Glomerular visceral epithelial cell (primary cell): ENCODE data around the gene RARRES2.

Source experiments
- DNase-seq: peaks from one replicate; pipeline ENCODE4 v3.0.0-alpha.2; 2016; ENCODE audit errors: extremely low spot score

Gene RARRES2

GRCh38 chr7:150337659-150338081, 3.8 kb downstream of the RARRES2 start:
- no peak for DNase-seq

DNA sequence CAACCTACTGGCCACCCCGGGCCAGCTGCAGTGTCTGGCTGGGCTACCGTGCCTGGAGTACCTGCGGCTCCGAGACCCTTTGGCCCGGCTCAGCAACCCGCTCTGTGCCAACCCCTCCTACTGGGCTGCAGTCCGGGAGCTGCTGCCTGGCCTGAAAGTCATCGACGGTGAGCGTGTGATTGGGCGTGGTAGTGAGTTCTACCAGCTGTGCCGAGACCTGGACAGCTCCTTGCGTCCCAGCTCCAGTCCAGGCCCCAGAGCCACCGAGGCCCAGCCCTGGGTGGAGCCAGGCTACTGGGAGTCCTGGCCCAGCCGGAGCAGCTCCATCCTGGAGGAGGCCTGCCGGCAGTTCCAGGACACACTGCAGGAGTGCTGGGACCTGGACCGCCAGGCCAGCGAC, 4.2 kb downstream of the RARRES2 start:
- no peak for DNase-seq

- DNase-seq, result no peak
Measured at GRCh38 chr7:150336746-150337145, 4.7 kb downstream of the RARRES2 start.

DNA sequence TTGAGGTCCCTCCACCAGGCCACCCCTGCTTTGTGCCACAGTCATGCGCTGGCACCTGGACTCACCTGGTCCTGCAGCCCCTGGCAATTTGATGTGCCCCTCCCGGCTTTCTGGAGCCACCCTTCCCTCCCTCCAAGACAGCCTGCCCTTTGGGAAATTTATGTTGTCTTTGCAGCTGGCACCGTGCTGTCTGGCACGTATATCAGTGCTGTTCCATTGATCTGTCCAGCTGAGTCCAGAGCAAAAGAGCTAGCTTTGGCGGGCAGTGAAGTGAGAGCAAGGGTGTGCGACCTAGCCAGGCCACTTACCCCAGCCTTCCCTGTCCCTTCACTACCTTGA, 5.7 kb downstream of the RARRES2 start:
- DNase-seq, result no peak

GRCh38 chr7:150335108-150335773, 6.2 kb downstream of the RARRES2 start:
- no peak for DNase-seq

DNA sequence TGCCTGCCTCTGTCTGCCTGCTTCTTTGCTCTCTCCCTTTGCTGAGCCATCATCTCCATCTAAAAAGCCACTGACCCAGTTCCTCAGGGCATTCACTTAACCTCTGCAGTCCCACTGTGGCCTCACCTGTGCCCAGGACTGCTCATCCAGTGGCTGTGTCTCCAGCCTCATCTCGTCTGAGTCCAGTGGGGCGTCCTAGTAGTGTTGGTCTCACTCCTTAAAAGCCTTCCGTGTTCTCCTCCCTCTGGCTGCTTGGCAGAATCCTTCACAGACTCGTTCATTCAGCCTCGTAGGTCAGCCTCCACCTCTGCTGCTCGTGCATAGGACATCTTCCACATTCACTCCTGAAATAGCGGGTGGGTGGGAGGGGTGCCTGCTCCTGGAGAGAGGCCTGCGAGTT, 7.3 kb downstream of the RARRES2 start:
- no peak for DNase-seq

DNA sequence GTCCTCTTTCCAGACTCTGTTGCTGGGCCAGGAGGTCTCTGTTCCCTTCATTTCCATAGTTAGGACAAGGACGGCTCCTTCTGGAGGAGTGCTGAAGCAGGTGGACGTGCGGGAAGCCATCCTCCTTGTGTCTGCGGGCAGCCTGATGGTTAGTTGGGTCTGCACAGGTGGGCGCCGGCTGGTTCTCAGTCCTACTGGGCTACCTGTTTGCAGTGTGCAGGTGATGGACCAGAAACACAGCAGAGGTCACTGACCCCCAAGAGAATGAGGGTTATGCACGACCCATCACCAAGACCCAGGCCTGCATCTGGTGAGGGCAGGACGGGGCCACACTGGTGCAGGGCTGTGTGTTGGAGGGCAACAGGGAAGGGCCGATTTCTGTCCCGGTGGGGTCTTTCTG, 7.8 kb downstream of the RARRES2 start:
- DNase-seq, result no peak

DNA sequence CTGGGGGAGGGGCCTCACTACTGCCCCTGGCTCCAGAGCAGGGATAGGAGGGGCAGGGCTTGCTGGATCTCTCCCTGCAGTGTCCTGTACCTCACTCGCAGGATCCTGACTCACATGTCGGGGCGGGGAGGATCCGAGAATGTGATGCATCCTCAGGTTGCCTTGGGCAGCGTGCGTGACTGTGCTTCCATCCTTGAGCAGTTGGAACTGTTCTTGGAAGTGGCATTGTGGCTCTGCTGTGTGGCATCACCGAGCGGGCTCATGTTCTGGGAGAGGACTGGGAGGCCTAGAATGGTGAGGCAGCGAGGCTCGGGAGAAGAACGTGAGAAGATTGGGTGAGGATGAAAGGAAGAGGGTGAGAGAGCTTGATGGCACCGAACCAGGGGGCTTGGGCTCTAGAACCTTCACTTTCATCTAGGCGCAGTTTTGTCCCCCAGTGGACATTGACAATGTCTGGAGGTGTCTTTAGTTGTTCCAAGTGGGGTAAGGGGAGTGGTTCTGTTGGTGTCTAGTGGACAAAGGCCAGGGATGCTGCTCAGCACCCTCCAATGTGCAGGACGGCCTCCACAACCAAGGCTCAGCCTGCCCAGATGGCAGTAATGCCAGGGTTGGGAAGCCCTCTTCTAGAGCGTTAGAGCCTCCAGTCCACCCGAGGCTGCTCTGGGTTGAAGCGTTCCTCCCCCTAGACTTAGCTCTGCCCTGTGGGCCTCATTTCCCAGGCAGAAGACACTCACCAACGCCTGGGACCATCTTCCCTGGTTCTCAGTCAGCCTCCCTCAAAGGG, 8.4 kb downstream of the RARRES2 start:
- no peak for DNase-seq

DNA sequence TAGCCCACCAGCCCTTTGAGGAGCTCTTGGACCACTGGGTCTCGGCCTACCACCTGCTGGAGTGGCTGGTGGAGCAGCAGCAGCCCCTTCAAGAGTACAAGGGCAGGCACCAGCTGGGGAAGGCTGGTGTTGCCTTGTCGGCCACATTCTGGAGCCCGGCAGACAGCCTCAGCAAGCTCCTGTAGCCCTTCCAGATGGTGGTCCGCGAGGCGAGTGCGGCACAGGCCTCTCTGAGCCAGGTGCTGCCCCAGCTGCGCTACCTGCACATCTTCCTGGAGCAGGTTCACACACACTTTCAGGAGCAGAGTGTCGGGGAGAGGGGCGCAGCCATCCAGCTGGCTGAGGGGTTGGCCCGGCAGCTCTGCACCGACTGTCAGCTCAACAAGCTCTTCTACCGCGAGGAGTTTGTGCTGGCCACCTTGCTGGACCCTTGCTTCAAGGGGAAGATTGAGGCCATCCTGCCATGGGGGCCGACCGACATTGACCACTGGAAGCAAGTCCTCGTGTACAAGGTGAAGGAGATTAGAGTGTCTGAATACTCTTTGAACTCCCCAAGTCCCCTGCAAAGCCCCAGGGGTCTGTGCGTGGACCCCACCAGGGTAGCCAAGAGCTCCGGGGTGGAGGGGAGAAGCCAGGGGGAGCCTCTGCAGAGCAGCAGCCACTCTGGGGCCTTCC, 11.1 kb downstream of the RARRES2 start:
- DNase-seq, result no peak

DNA sequence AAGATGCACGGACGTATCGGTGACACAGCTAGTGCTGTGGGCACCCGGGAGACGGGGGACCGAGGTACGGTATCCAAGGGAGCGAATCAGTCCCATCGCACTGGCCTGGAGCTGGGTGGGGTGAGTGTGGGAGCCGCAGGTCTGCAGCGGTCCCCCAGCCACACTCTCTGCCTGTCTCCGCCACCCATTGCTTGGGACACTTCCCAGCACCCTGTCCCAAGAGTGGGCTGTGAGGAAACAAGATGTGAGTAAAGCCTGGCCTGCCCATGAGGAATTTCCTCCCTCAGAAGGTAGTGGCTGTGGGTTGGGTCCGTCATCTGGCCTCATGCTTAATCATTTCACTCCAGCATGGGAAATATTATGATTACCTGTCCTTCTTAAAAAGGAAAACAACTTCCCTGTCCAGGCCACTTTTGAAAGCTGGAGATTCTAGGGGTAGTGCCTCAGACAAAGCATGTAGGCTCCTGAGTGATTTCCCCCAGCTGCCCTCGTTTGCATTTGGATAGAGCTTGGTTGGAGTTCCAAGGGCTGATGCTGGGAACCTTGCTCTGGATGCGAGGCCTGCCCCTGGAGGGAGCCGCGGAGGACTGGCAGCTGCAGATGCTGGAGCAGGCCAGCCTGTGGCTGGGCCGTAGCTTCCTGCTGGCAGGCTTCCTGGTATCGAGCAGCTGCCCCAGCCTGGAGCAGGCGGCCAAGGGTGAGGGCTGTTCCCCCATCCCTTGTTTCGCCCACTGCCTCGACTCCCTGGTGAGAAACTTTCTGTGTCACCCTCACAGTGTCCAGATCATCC, 11.9 kb downstream of the RARRES2 start:
- DNase-seq, result no peak

DNA sequence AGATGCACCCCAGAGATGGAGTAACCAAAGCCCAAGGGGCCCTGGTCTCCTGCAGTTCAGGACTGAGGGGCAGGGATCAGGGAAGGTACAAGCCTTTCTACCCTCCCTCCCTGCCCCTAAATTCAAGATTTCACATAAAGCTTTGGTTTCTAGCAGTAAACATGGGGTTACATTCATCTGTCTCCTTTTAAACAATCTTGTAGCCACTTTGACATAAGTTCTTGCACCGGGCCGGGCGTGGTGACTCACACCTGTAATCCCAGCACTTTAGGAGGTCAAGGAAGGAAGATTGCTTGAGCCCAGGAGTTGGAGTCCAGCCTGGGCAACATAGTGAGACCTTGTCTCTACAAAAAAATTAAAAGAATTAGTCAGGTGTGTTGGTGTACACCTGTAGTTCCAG, 14.1 kb downstream of the RARRES2 start:
- DNase-seq, result no peak

DNA sequence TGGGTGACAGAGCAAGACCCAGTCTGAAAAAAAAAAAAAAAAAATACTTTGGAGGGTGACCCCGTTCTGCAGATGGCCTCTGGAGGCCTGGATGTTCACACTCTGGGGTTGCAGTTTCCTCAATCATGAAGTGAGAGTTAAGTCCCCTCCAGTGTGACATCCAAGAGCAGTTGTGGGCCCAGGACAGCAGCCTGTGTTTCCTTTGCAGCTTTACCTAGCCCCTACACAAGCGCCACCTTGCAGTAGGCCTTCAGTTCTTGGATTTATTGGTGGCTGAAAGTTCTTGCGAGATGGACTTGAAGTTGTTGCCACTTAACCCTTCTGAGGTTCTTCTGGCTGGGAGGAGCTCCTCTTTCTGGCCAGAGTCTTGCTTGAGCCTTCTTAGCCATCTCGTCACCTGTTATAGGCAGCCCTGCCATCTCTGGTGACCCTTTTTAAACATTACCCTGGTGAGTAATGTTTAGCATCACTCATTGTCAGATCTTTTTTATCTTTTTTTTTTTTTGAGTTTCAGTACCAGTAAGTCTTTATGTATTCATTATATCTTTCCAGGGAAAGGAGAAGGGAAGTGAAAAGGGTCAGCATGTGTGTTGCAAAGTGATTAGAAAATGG, 14.7 kb downstream of the RARRES2 start:
- no peak for DNase-seq

DNA sequence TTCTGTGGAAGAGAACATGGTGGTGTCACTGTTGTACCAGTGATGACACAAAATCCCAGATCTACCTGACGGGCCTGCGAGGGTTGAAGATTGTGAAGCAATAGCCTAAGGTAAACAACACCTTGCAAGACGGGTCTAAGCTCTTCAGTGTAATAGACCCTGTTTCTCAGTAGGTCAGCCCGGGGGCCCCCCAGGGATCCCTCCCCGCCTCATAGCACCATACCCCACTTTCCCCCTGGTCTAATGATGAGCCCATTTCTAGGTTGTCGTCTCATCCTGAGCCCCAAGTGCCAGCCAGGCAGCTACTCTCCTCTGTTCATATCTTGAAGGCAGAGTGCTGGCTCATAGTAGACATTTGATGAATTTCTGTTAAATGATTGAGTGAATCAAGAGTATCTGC, 15.5 kb downstream of the RARRES2 start:
- no peak for DNase-seq

GRCh38 chr7:150325110-150325611, 16.3 kb downstream of the RARRES2 start:
- peak; percentile 69 for DNase-seq

DNA sequence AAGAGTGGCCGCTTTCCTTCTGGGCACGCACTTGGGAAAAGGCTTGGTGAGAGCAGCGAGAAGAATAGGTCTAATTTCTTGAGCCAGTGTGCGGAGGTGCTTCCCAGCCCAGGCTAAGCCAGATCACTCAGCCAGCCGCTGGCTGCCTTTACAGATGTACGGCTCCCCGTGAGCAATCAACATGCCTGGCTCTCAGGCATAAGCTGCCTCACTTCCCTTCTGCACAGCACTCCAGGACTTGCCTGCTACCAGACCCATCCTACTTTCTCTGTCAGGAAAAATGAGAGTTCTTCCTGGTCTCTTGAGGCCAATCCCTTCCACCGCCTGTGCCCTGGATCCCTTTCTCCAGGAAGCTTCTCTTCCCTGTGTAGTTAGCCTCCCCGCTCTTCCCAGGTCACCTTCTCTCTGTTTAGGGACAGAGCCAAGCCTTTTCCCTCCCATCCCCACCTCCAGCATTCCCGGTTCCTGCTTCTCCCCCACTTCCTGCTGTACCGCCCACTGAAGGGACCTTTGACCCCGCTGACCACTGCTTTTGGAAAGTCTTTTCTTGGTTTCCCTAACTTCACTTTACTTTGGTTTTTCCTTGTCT, 17.0 kb downstream of the RARRES2 start:
- DNase-seq, result peak; percentile 42

GRCh38 chr7:150323682-150324372, 17.6 kb downstream of the RARRES2 start:
- DNase-seq, result no peak

- peak; percentile 87 for DNase-seq
Measured at GRCh38 chr7:150322833-150323681, 18.4 kb downstream of the RARRES2 start, which contains the start of the genes ACTR3C and LRRC61. Gene ACTR3C (minus strand): TSS chr7:150323545. CDS start chr7:150295296, 28,249 bp downstream. Gene LRRC61 (plus strand): TSS chr7:150323355. CDS start chr7:150336862, 13,507 bp downstream.

DNA sequence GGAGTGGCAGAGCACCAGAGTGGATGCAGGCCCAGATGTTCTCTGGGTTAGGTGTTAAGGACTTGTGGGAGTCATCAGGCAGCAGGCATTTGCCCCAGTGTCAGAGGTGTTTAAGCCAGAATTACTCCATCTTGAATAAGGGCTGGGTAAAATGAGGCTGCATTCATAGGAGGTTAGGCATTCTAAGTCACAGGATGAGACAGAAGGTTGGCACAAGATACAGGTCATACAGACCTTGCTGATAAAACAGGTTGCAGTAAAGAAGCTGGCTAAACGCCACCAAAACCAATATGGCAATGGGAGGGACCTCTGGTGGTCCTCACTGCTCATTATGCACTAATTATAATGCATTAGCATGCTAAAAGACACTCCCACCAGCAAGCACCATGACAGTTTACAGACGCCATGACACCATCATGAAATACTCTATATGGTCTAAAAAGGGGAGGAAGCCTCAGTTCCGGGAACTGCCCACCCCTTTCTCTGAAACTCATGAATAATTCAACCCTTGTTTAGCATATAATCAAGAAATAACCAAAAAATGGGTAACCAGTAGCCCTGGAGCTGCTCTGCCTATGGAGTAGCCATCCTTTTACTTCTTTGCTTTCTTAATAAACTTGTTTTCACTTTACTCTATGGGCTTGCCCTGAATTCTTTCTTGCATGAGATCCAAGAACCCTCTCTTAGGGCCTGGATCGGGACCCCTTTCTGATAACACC, 19.2 kb downstream of the RARRES2 start:
- peak; percentile 34 for DNase-seq

- DNase-seq, result no peak
Measured at GRCh38 chr7:150321788-150322113, 19.7 kb downstream of the RARRES2 start.
